Retina (tissue), 1 donor: ENCODE results near the gene PPP3CA.

Experiments used
- DNase-seq: peaks from one replicate; pipeline ENCODE4 v3.0.0-alpha.2; 2016

Gene PPP3CA

DNA sequence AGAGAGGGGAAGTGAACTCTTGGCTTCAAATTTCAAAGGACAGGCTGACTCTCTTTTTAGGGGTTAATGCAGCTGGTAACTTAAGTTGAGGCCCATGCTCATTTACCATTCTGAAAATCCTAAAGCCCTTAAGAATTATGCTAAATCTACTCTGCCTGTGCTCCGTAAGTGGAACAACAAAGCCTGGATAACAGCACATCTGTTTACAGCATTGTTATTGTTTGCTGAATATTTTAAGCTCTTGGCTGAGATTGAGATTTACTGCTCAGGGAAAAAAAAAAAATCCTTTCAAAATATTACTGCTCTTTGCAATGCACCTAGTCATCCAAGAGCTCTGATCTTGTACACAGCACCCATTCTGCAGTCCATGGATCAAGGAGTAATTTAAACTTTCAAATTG is 17.7 kb downstream of the PPP3CA start:
- no peak for DNase-seq

DNA sequence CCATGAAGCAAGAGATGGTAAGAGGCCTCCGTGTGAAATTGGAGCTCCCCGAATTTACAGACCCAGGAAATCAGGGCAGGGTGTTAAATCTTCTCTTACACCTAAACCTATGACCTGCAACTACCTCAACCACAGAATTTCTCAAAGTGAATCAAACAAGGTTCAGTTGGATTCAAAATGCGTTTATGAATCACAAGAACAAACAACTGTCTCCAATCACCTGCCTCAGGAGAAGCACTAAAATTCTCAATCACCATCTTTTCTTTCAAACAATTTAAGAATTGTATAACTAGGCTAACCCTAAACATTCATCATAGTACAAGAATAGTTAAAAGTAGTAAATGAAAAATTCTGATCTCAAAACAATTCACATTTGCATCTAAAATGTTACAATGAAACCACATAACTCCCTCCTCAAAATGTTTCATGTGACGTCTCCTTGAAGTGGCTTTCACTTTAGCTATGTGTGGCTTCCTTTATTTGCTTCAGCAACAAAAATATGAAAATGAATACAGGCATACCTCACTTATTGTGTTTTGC is 19.2 kb downstream of the PPP3CA start:
- no peak for DNase-seq

DNA sequence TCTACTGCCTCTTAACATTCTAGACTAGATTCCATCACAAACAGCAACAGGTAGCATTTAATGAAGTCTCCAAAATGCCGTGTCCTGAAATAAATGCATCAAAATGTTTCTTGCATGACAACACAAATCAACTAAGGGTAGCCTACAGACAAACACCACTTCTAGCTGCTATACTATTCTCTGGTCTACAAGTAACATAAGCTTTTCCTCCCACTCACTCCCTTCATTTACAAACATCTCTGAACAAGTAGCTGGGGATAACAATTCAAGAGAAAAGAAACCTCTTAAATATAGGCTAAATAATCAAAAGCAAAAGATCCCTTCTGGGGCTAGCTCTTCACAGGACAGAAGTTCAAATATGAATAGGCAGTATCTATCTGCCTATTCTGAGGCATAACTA is 20.8 kb downstream of the PPP3CA start:
- DNase-seq: no peak

DNA sequence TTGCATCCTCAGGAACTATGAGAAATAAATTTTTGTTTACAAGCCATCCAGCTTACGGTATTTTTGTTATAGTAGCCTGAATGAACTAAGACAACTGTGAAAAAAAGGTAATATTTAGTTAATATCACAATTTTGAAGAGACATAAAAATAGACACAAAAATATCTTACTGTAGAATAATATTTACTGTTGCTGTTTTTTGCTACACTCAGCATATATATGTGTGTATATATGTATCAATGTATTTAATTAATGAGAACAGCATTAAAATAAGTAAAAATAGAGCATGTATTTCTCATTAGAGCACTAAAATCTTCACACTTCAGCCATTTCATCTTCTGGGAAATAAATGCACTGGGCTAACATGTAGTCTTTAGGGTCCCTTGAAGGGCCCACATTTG is 24.6 kb downstream of the PPP3CA start:
- DNase-seq: no peak

GRCh38 chr4:101321481-101322042 is 25.8 kb downstream of the PPP3CA start:
- DNase-seq: no peak

DNA sequence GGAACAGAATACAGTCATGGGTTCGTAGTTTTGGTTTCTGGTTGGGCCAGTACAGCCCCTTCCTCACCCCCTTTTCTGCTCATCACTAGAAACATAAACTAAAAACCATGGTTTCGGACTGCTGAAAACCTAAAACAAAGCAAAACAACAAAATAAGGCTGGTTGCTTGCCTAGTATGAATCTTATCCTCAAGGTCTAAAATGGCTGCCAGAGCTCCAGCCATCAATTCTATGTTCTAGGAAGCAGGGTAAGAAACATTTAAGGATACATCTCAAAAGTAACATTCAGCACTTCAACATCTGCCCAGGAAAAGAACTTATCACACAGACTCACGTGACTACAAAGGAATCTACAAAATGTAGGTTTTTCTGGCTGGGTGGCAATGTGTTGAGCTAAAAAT is 31.5 kb downstream of the PPP3CA start:
- no peak for DNase-seq

DNA sequence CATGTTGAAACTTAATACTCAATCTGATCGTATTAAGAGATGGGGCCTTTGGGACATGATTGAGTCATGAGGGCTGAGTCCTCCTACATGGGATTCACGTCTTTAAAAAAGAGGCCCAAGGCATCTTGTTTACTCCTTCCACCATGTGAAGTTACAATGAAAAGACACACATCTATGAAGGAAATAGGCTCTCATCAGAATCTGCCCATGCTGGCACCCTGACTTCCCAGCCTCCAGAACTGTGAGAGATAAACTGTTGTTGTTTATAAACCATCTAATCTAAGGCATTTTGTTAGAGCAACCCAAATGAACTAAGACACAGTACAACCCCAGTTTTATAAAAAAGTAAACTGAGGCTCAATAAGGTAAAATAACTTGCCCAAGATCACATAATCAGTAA is 32.3 kb downstream of the PPP3CA start:
- DNase-seq: no peak

DNA sequence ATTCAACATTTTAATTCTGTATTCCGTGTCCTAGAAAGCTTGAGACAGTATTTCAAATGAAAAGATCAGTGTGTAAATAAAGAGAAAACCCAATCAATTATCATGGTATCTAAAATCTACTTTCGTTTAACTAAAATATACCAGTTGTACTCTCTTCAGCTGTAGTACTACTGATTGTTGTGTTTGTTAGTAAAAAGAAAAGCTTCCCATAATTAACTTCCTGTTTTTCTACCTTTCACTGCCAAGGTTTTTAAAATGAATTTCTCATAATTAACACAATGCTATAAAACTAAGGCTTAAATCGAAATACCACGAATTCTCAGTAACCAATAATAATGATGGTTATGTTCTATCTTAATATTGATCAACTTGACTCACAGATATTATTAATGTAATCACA is 37.4 kb downstream of the PPP3CA start:
- no peak for DNase-seq

GRCh38 chr4:101307899-101308298 is 39.4 kb downstream of the PPP3CA start:
- DNase-seq: no peak

DNA sequence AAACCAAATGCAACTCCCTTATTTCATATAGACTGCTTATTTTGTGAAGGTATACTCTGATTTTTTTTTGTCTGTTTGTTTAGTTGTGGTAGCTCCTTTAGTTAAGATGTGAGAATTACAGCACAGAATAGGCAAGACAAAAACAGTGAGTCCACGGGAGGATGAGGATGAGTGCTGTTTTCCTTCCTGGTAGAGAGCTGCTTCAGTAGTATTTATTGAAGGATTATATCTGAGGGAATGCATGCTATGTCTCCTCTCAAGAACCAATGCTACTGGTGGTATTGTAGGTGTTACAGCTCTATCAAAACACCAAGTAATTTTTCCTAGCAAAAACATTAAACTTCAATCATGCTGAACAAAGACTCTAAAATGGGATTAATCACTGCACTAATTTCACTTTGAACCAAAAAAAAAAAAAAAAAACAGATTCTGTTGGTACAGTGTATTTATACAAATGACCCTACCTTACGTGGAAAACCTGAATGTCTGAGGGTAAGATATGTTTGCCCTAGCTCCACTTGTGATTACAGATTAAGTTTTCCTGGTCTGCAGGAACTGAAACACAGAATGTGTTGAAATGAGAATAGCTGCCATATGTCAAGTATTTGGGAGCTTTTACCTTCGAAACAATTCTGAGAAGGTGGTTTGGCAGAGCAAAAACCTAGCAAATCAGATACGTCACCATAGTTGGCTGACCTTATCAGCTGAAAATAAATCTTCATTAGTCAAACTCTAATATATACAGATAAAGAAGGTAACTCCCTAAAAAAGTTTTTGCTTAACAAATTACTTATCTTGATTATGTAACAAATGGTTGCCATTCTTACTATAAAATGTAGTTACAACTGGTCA is 40.3 kb downstream of the PPP3CA start:
- no peak for DNase-seq

- DNase-seq: no peak
Observed at GRCh38 chr4:101306225-101306624, 41.1 kb downstream of the PPP3CA start.

DNA sequence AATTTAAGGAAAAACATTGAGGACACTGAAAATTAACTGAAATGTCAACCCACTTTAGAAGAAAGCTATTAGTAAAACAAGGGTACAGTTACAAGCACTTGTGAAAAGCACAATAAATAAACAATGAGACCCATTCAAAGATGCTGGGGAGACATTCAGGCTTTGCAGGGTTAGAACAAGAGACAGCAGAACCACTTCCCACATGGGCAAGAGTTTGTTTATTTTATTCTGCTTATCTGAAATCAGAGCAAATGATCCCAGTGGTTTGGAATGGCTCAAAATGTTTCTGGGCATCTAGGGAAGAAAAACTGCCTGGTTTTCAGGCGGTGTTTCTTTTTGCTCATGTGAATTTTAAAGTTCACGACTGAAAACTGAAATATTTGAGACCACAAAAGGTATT is 42.4 kb downstream of the PPP3CA start:
- no peak for DNase-seq

DNA sequence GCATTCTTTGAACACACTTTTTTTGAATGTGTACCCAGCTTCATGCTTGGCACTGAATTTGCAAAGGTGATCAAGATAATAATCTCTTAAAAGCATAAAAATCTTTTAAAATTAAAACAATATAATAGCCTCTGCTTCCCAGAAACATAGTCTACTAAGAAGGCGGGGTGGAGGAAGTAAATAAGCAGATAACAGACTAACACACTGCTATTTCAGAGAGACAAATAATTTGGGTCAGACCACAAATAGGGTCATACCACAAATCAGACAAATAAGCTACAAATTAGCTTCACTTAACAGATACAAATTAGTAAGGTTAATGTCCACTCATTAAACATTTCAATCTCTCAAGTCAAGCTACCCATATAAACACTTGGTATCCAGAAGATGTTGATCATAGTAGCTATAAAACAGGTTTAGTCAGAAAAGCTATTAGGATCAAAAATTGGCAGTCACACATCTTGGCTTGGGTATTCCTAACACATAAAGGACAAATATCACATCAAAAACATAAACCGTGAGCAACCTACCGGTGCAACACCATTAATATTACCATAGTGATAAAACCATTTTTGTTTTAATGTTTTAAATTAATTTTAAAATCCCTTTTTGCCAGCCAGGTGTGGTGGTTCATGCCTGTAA is 47.3 kb downstream of the PPP3CA start:
- no peak for DNase-seq

- DNase-seq: no peak
Observed at GRCh38 chr4:101299021-101299420, 48.3 kb downstream of the PPP3CA start.

DNA sequence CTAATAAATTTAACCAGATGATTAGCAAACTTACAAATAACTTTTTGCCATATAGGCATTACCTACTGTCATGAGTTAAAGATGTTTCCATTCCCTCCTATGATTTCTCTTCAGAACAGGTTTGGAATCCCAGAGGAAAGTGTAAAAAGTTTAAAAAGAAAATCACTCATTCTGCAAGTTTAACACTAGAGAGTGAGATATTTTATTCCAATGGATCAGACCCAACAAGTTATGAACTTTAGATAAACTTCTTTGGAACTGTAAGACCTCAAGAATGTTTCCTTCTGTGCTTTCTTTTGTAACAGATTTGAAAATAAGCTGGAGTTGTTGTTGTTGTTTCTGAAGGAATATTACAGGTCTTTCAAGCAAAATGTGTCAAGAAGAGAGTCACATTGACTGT is 51.6 kb downstream of the PPP3CA start:
- DNase-seq: no peak

DNA sequence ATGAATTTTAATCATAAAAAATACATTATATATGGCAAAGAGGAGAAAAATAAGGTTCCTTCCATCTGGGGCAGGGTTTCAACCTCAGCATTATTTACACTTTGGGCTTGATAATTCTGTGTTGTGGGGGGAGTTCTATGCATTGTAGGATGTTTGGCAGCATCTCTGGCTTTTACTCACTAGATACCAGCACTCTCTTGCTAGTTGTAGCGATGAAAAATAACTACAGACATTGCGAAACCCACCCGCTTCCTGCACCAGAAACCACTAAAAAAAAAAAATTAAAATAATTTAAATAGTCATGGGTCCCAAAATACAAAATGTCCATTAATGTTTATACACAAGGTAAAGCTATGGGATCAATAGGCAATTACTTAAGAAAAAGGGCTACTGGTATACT is 52.7 kb downstream of the PPP3CA start:
- DNase-seq: no peak

DNA sequence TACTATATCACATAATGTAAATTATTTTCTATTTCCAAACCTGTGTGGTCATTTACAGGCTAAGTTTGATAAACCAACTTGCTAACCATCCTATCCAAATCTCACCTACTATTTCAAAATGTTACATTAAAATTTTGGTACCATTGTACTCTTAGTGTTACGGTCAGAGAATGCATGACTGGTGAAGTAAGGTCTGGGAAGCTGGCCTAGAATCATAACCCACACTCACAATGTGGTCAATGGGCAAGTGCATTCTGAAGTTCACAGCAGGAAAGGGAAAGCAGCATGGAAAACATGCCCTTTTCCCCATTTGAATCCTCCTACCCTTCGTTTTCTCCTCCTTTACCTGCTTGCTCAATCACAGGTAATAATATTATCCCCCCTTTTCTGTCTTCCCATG is 54.4 kb downstream of the PPP3CA start:
- DNase-seq: no peak

DNA sequence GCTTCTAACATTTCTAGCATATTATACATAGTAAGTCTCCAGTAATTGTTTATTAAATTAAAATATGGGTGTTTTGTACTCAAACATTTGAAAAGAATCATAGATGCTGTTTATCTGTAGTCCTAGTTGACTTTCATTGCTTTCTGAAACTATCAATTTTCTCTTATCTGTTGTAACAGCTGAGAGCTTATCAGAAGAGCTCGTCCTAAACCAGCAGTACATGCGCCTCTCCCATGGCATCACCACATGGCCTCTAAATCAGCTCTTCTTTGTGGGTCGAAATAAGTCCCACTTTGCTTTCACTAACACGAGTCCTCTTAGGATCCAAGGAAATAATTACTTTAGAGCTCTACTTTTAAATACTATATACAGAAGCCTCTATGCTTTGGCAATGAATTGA is 55.1 kb downstream of the PPP3CA start:
- DNase-seq: no peak

GRCh38 chr4:101291198-101291597 is 56.1 kb downstream of the PPP3CA start:
- DNase-seq: no peak

DNA sequence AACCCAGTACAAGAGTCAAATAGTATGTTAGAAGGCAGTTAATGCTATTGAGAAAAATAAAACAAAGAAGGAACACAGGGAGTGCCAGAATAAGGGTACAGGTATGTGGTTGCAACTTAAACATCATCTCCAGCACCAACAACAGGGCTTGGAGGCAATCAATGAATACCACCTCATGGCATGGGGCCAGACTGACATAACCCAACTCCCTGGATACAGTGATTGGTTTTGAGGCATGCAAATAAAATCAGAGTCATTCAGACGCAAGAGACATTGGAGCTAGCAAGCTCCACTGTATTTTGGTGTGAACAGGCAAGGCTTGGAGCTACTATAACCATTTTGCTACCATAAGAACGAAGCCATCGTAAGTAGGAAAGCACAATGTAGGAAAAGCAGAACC is 56.7 kb downstream of the PPP3CA start:
- DNase-seq: no peak

- DNase-seq: no peak
Observed at GRCh38 chr4:101289306-101289705, 58.0 kb downstream of the PPP3CA start.

DNA sequence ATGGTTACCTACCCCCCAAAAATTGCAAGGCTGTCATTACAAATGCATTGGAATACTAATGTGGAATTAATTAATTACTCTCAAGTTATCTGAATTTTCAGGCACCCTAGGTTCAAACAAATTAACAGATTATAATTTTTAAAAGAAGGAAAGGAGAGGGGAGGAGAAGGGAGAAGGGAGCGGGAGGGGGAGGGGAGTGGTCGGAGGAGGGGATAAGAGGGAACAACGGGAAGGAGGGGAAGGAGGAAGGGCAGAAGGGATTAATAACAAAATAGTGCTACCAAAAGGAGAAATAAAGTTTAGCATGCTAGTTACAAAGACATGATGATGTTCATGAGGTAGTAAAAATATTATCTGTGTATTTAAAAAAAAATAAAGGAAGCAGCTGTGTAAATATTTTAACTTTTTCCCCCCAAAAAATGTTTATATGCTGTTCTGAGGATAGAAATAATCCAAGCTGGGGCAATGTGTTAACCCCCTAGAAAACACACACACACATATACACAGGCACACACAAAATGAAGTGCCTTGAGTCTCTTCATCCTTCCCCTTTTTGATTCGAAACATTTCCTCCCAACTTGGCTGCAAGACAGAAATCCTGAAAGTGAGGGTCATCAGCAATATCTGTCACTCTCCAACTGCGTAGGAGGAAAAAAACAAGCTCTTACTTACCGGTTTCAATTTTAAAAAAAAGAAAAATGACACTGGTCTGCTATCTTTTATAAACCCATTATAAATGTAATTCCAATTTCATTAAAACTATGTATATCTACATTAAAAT is 58.8 kb downstream of the PPP3CA start:
- no peak for DNase-seq

DNA sequence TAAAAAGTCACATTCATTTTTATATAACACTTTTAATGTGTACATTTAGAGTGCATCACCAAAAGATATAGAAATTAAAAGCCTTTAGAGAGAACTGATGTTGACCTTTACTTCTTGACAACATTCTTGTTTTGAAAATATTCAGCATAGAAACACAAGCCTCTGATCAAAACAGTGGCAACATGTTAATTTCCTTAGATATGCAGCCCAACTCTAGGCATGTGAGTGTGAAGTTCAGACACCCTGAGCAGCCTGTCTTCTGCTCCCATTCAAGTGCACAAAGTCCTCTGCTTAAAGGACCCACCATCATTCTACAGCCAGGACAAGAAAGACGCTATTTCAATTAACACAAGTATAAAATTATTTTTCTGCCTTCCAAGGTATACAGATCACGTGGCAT is 60.0 kb downstream of the PPP3CA start:
- no peak for DNase-seq
